B cell (primary cell): ENCODE results near the gene TSKS. TPM values are rescaled to one million over a fixed set of nuclear protein-coding genes. Genes with fewer than 3 reads are reported as not detected.

ENCODE experiments used
- ATAC-seq: fragments of 200-7000 bp; cut with Tn5 transposase; one replicate; pipeline ENCODE4 v1.10.0; 2021; ENCODE audit warnings: low read depth, mild to moderate bottlenecking, moderate number of reproducible peaks, moderate library complexity
- CTCF ChIA-PET: fragments of 350-600 bp; sonication (Branson Sonifier 250); formaldehyde crosslinking; loops from one replicate; lab custom pipeline; 2021; ENCODE audit warnings: antibody characterized with exemption, inconsistent platforms; lab: Charles Lee
- POLR2A ChIA-PET: fragments of 350-600 bp; sonication (Branson Sonifier 250); formaldehyde crosslinking; loops from one replicate; lab custom pipeline; 2021; ENCODE audit warnings: antibody characterized with exemption; lab: Charles Lee
- DNase-seq: peaks from one replicate; pipeline ENCODE4 v3.0.0; 2013
- H2AFZ ChIP-seq: 2 replicates; pipeline ENCODE4 v1.6.1; 2012; ENCODE audit warnings: mild to moderate bottlenecking, low read depth, low read length; ENCODE audit not compliant: insufficient read depth, poor library complexity, severe bottlenecking
- H3K27ac ChIP-seq, 2 donors: 1 replicate in 1 of 2; 2 replicates in 1 of 2; pipeline ENCODE4 v1.5.1; 2012 to 2013; ENCODE audit warnings: low read length in 2 of 2, mild to moderate bottlenecking in 2 of 2, moderate library complexity in 1 of 2
- H3K27me3 ChIP-seq, 4 experiments: fragments of 200-600 bp in 1 of 4; sonication (generic) in 1 of 4; replicated peaks in 1 of 4; 1 replicate in 2 of 4; 2 replicates in 2 of 4; pipeline versions ENCODE4 v1.6.1 to v1.7.0; 2013 to 2016; ENCODE audit warnings: low read length in 3 of 4, mild to moderate bottlenecking in 2 of 4, mixed read lengths in 1 of 4, moderate library complexity in 1 of 4; ENCODE audit not compliant: insufficient read depth in 4 of 4, control insufficient read depth in 3 of 4; ENCODE audit errors: control extremely low read depth in 1 of 4
- H3K36me3 ChIP-seq, 2 experiments: replicated peaks in 1 of 2; 1 replicate in 1 of 2; 2 replicates in 1 of 2; pipeline versions ENCODE4 v1.6.1 to v1.7.1; 2013; ENCODE audit warnings: low read length in 1 of 2; ENCODE audit not compliant: insufficient read depth in 2 of 2, control insufficient read depth in 1 of 2; ENCODE audit errors: control extremely low read depth in 1 of 2, extremely low read depth in 1 of 2
- H3K4me1 ChIP-seq, 2 donors: fragments of 200-600 bp in 1 of 2; sonication (generic) in 1 of 2; 1 replicate in 1 of 2; 2 replicates in 1 of 2; pipeline versions ENCODE4 v1.5.1 to v1.6.1; 2013 to 2017; ENCODE audit warnings: low read length in 2 of 2; ENCODE audit not compliant: control insufficient read depth in 2 of 2, insufficient read depth in 2 of 2
- H3K4me2 ChIP-seq: replicated peaks from 2 replicates; pipeline ENCODE3; 2012; ENCODE audit warnings: mild to moderate bottlenecking, low read depth, low read length; ENCODE audit not compliant: poor library complexity, severe bottlenecking
- H3K4me3 ChIP-seq, 5 experiments: fragments of 200-600 bp in 1 of 5; sonication (generic) in 1 of 5; 1 replicate in 3 of 5; 2 replicates in 2 of 5; pipeline versions ENCODE4 v1.5.1 to v1.7.0; 2011 to 2016; ENCODE audit warnings: low read length in 4 of 5, mild to moderate bottlenecking in 4 of 5, low read depth in 2 of 5, control low read depth in 1 of 5, moderate library complexity in 1 of 5; ENCODE audit not compliant: insufficient read depth in 1 of 5; ENCODE audit errors: control extremely low read depth in 1 of 5, extremely low read depth in 1 of 5
- H3K79me2 ChIP-seq: fragments of 200-600 bp; sonication (generic); one replicate; pipeline ENCODE4 v1.6.0; 2016; ENCODE audit warnings: low read length; ENCODE audit not compliant: control insufficient read depth, insufficient read depth
- H3K9ac ChIP-seq: fragments of 200-600 bp; sonication (generic); 2 replicates; pipeline ENCODE4 v1.6.1; 2017; ENCODE audit warnings: mild to moderate bottlenecking, low read length, moderate library complexity
- H3K9me3 ChIP-seq, 3 donors: one replicate each; pipeline versions ENCODE4 v1.6.1 to v1.7.1; 2013; ENCODE audit warnings: low read length in 2 of 3; ENCODE audit not compliant: control insufficient read depth in 2 of 3, insufficient read depth in 1 of 3; ENCODE audit errors: control extremely low read depth in 1 of 3
- H4K20me1 ChIP-seq: 2 replicates; pipeline ENCODE4 v1.6.0; 2012; ENCODE audit warnings: mild to moderate bottlenecking, low read length; ENCODE audit not compliant: insufficient read depth, control insufficient read depth, poor library complexity, severe bottlenecking
- H3K27ac Mint-ChIP-seq: one replicate; pipeline ENCODE4 v1.8.0; 2021; ENCODE audit warnings: mixed read lengths
- H3K27me3 Mint-ChIP-seq: one replicate; pipeline ENCODE4 v1.8.0; 2021; ENCODE audit warnings: mixed read lengths
- H3K4me1 Mint-ChIP-seq: one replicate; pipeline ENCODE4 v1.8.0; 2021; ENCODE audit warnings: mixed read lengths
- H3K4me3 Mint-ChIP-seq: one replicate; pipeline ENCODE4 v1.8.0; 2021; ENCODE audit warnings: mixed read lengths
- H3K9me3 Mint-ChIP-seq: one replicate; pipeline ENCODE4 v1.8.0; 2022; ENCODE audit warnings: mixed read lengths; ENCODE audit not compliant: insufficient read depth
- EZH2 ChIP-seq: IDR thresholded peaks from 2 replicates; pipeline ENCODE4 v1.6.1; 2012; ENCODE audit warnings: borderline replicate concordance, low read depth, mild to moderate bottlenecking, moderate library complexity, low read length; ENCODE audit not compliant: insufficient read depth, poor library complexity, severe bottlenecking
- WGBS: methylation state at CpG from one replicate; pipeline ENCODE4 v1.1.5; 2013; ENCODE audit warnings: missing lambda C conversion rate; ENCODE audit not compliant: insufficient coverage; 5-methylcytosine and 5-hydroxymethylcytosine counted together
- intact Hi-C: fragments of 100-400 bp; cut with micrococcal nuclease; formaldehyde crosslinking; loops from one replicate; pipeline ENCODE4 v1.10.0; 2022
- polyA plus RNA-seq: library from polyadenylated mRNA; depleted of rRNA; stranded (reverse); fragments of >200 nt; gene quantifications from 2 replicates; pipeline ENCODE4 v1.2.3, GENCODE V29; 2012
- total RNA-seq, 2 donors: library from RNA; stranded (reverse); fragments of 120-200 nt in 1 of 2; gene quantifications; 1 replicate in 1 of 2; 2 replicates in 1 of 2; pipeline versions ENCODE4 v1.2.3 to v1.2.4, GENCODE V29; 2013 to 2022
- TF ChIP-seq, protein P1 (sequence below): fragments of 200-600 bp; IDR thresholded peaks from one replicate; pipeline ENCODE4 v1.8.0; 2022; ENCODE audit warnings: antibody characterized with exemption, mild to moderate bottlenecking

TSKS gene
- total and polyA plus RNA-seq, 2 donors (not counting 1 experiment from before 2014, with no cell fraction given), result 0.15 to 0.18 TPM

DNA sequence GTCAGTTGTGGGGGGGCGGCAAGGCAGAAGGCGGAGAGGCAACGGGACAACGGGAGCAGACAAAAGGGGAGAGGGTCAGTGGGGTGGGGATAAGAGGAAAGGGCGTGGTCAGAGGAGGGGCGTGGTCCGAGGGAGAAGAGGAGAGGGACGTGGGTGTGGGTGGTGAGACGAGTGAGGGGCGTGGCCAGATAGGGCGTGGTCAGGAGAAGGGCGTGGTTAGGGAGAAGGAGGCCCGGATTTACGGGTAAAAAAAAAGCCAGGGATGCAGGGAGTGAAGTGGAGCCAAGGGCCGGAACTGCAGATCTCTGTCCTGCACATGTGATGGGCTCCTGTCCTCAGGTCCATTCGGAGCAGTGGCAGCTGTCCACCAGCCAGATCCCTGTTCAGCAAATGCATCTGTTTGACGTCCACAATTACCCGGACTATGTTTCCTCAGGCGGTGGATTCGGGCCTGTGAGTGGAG is 50.7 kb downstream of the TSKS start:
- intact Hi-C loops, result no loop called here
- H3K27ac ChIP-seq, result no peak overlapping the region
- no peak for DNase-seq
- Mint-ChIP-seq H3K4me1 (peaks cover 4% of the 10 kb centered on the region), H3K9me3 (no peaks in the 10 kb centered on the region), H3K27me3 (peaks cover 4% of the 10 kb centered on the region), H3K4me3 (no peak overlapping the region), H3K27ac (no peak overlapping the region)
- H3K4me2 ChIP-seq, result no peak overlapping the region
- peaks cover 2 to 5% of the 10 kb centered on the region in 2 donors for H3K4me1 ChIP-seq
- peaks cover 0 to 3% (median 0%) of the 10 kb centered on the region in 3 donors for H3K9me3 ChIP-seq
- no peak for ATAC-seq
- WGBS, result 76% methylated on average over 17 of the region's 20 CpGs
- no peak for TF ChIP-seq EZH2
- TF ChIP-seq, protein P1, sequence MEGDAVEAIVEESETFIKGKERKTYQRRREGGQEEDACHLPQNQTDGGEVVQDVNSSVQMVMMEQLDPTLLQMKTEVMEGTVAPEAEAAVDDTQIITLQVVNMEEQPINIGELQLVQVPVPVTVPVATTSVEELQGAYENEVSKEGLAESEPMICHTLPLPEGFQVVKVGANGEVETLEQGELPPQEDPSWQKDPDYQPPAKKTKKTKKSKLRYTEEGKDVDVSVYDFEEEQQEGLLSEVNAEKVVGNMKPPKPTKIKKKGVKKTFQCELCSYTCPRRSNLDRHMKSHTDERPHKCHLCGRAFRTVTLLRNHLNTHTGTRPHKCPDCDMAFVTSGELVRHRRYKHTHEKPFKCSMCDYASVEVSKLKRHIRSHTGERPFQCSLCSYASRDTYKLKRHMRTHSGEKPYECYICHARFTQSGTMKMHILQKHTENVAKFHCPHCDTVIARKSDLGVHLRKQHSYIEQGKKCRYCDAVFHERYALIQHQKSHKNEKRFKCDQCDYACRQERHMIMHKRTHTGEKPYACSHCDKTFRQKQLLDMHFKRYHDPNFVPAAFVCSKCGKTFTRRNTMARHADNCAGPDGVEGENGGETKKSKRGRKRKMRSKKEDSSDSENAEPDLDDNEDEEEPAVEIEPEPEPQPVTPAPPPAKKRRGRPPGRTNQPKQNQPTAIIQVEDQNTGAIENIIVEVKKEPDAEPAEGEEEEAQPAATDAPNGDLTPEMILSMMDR, result no peak
- no peak overlapping the region for H2AFZ ChIP-seq
- no peaks in the 10 kb centered on the region for H4K20me1 ChIP-seq
- H3K4me3 ChIP-seq, result no peak overlapping the region
- H3K36me3 ChIP-seq, result no peaks in the 10 kb centered on the region
- H3K9ac ChIP-seq, result no peak overlapping the region
- H3K79me2 ChIP-seq, result no peaks in the 10 kb centered on the region
- ChIA-PET CTCF (no interaction called here), POLR2A (interaction anchor here (0.6 kb wide), 1 partner anchor 12 kb away, joined by 3 read pairs; no protein-coding TSS in a partner anchor)
- H3K27me3 ChIP-seq, result no peaks in the 10 kb centered on the region

- POLR2A ChIA-PET, result no interaction called here
- ATAC-seq (no peak), DNase-seq (no peak)
- intact Hi-C loops, result no loop called here
- no peaks in the 10 kb centered on the region for H3K4me1 Mint-ChIP-seq
- no peaks in the 10 kb centered on the region for H3K36me3 ChIP-seq
- H3K9me3 Mint-ChIP-seq, result no peaks in the 10 kb centered on the region
- no peaks in the 10 kb centered on the region for H3K9me3 ChIP-seq
- CTCF ChIA-PET, result no interaction called here
- H4K20me1 ChIP-seq, result no peaks in the 10 kb centered on the region
- H3K4me1 ChIP-seq, result no peaks in the 10 kb centered on the region
- H3K27ac ChIP-seq, result no peak overlapping the region
- no peak overlapping the region for H3K4me3 Mint-ChIP-seq
- WGBS, result 97% methylated on average over 15 of the region's 20 CpGs
- H3K27me3 ChIP-seq, result no peaks in the 10 kb centered on the region
- H3K79me2 ChIP-seq, result no peaks in the 10 kb centered on the region
- H3K4me3 ChIP-seq, result no peak overlapping the region
- TF ChIP-seq, protein P1, result no peak
- TF ChIP-seq EZH2, result no peak
- H3K9ac ChIP-seq, result no peak overlapping the region
- no peak overlapping the region for H3K4me2 ChIP-seq
- no peak overlapping the region for H2AFZ ChIP-seq
- peaks cover 4% of the 10 kb centered on the region for H3K27me3 Mint-ChIP-seq
- H3K27ac Mint-ChIP-seq, result no peak overlapping the region
These were observed 52.6 kb downstream of the TSKS start for GRCh38 chr19:49710372-49710951.
